SK-N-SH treated with all-trans-retinoic acid at 6 μM for 48 hours (cell line): ENCODE data around the gene PLEKHG4.

Source experiments
- ATAC-seq: fragments of 200-7000 bp; cut with Tn5 transposase; 3 replicates; pipeline ENCODE4 v1.9.1; 2020; ENCODE audit warnings: mild to moderate bottlenecking, moderate library complexity
- BACH2 ChIP-seq: fragments of 250-450 bp; sonication (Bioruptor Pico); IDR thresholded peaks from 2 replicates; pipeline ENCODE4 v1.9.0; 2021; ENCODE audit warnings: mild to moderate bottlenecking, borderline replicate concordance
- CSDC2 ChIP-seq: fragments of 250-450 bp; sonication (Bioruptor Pico); IDR thresholded peaks from 2 replicates; pipeline ENCODE4 v1.5.0; 2020; ENCODE audit warnings: mild to moderate bottlenecking, moderate library complexity
- GLIS3 ChIP-seq: fragments of 250-450 bp; sonication (Bioruptor Pico); IDR thresholded peaks from 2 replicates; pipeline ENCODE4 v1.5.0; 2020; ENCODE audit warnings: mild to moderate bottlenecking, moderate library complexity
- SNAI2 ChIP-seq: fragments of 250-450 bp; sonication (Bioruptor Pico); IDR thresholded peaks from 2 replicates; pipeline ENCODE4 v1.5.0; 2020; ENCODE audit warnings: mild to moderate bottlenecking, moderate library complexity
- TOX ChIP-seq: fragments of 250-450 bp; sonication (Bioruptor Pico); IDR thresholded peaks from 2 replicates; pipeline ENCODE4 v1.8.0; 2021; ENCODE audit warnings: mild to moderate bottlenecking, moderate library complexity, borderline replicate concordance
- ZFP30 ChIP-seq: fragments of 450-650 bp; formaldehyde crosslinking; IDR thresholded peaks from 2 replicates; pipeline ENCODE4 v1.5.0; 2022; ENCODE audit warnings: mild to moderate bottlenecking, moderate library complexity
- TF ChIP-seq, protein P1 (sequence below): fragments of 250-450 bp; sonication (Bioruptor Pico); IDR thresholded peaks from 2 replicates; pipeline ENCODE4 v1.8.0; 2020; ENCODE audit warnings: mild to moderate bottlenecking, moderate library complexity, borderline replicate concordance

PLEKHG4 gene

DNA sequence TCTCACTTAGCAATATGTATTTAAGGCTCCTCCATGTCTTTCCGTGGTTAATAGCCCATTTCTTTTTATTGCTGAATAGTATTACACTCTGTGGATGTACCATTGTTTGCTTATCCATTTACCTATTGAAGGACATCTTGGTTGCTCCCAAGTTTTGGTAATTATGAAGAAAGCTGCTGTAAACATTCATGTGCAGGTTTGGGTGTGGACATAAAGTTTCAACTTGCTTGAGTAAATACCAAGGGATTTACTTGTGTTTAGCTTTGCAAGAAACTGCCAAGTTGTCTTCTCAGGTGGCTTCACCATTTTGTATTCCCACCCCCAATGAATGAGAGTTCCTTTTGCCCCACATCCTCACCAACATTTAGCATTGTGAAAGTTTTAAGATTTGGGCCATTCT lies 56.8 kb downstream of the PLEKHG4 start:
- ATAC-seq: no peak
- TF ChIP-seq ZFP30 (CRISPR knock-in tag): no peak

DNA sequence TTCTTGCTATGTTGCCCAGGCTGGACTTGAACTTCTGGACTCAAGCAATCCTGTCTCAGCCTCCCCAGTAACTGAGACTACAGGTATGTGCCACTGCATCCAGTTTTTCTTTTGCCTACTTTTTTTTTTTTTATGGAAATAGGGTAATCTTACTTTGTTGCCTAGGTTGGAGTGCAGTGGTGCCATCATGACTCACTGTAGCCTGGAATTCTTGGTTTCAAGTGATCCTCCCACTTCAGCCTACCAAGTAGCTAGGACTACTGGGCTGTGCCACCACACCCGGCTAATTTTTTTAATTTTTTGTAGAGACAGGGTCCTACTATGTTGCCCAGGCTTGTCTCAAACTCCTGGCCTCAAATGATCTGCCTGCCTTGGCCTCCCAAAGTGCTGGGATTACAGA lies 57.3 kb downstream of the PLEKHG4 start:
- no peak for ATAC-seq
- no peak for TF ChIP-seq SNAI2
- no peak for TF ChIP-seq CSDC2 (CRISPR knock-in tag)
- no peak for TF ChIP-seq BACH2 (CRISPR knock-in tag)
- TF ChIP-seq, protein P1, sequence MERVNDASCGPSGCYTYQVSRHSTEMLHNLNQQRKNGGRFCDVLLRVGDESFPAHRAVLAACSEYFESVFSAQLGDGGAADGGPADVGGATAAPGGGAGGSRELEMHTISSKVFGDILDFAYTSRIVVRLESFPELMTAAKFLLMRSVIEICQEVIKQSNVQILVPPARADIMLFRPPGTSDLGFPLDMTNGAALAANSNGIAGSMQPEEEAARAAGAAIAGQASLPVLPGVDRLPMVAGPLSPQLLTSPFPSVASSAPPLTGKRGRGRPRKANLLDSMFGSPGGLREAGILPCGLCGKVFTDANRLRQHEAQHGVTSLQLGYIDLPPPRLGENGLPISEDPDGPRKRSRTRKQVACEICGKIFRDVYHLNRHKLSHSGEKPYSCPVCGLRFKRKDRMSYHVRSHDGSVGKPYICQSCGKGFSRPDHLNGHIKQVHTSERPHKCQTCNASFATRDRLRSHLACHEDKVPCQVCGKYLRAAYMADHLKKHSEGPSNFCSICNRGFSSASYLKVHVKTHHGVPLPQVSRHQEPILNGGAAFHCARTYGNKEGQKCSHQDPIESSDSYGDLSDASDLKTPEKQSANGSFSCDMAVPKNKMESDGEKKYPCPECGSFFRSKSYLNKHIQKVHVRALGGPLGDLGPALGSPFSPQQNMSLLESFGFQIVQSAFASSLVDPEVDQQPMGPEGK (CRISPR knock-in tag): no peak
- TF ChIP-seq GLIS3 (CRISPR knock-in tag): no peak
- no peak for TF ChIP-seq TOX (CRISPR knock-in tag)
